WTC11 (cell line): Measurements from ENCODE around the gene LRRFIP1. TPM values are rescaled to one million over a fixed set of nuclear protein-coding genes. Genes with fewer than 3 reads are reported as not detected.
A peak's percentile ranks its signal among the peaks of the same experiment; 100 is the strongest.

Source experiments
- ATAC-seq: fragments of 200-7000 bp; cut with Tn5 transposase; 2 replicates; pipeline ENCODE4 v1.10.0; 2021; ENCODE audit warnings: mild to moderate bottlenecking, moderate library complexity
- CTCF ChIA-PET: fragments of 300-600 bp; sonication (Branson Sonifier 250); formaldehyde crosslinking; loops from one replicate; lab custom pipeline; 2021; ENCODE audit warnings: antibody characterized with exemption; lab: Charles Lee
- POLR2A ChIA-PET: fragments of 350-600 bp; sonication (Branson Sonifier 250); formaldehyde crosslinking; loops from one replicate; lab custom pipeline; 2021; ENCODE audit warnings: antibody characterized with exemption; lab: Charles Lee
- DNase-seq: peaks from one replicate; pipeline ENCODE4 v3.0.0; 2021; ENCODE audit warnings: low spot score
- H3K27ac Mint-ChIP-seq: 2 replicates; pipeline ENCODE4 v1.8.0; 2021; ENCODE audit warnings: mixed read lengths
- H3K27me3 Mint-ChIP-seq: 2 replicates; pipeline ENCODE4 v1.8.0; 2021; ENCODE audit warnings: low read depth, mild to moderate bottlenecking, moderate library complexity, mixed read lengths
- H3K36me3 Mint-ChIP-seq: 2 replicates; pipeline ENCODE4 v1.8.0; 2021; ENCODE audit warnings: mixed read lengths
- H3K4me1 Mint-ChIP-seq: 2 replicates; pipeline ENCODE4 v1.8.0; 2022; ENCODE audit warnings: mixed read lengths
- H3K4me3 Mint-ChIP-seq: 2 replicates; pipeline ENCODE4 v1.8.0; 2021; ENCODE audit warnings: mild to moderate bottlenecking, moderate library complexity, mixed read lengths
- H3K9me3 Mint-ChIP-seq: 2 replicates; pipeline ENCODE4 v1.8.0; 2021; ENCODE audit warnings: mixed read lengths
- AR ChIP-seq: fragments of 250-450 bp; sonication (Bioruptor Pico); IDR thresholded peaks from 2 replicates; pipeline ENCODE4 v1.9.0; 2021; ENCODE audit warnings: mild to moderate bottlenecking
- CREB1 ChIP-seq: sonication (generic); formaldehyde crosslinking; IDR thresholded peaks from 2 replicates; pipeline ENCODE4 v1.8.0; 2023; ENCODE audit warnings: mild to moderate bottlenecking, missing genetic modification reagents
- CTCF ChIP-seq: fragments of 200-600 bp; IDR thresholded peaks from 2 replicates; pipeline ENCODE4 v1.8.0; 2022; ENCODE audit warnings: antibody characterized with exemption
- FOXK1 ChIP-seq: sonication (generic); formaldehyde crosslinking; IDR thresholded peaks from 2 replicates; pipeline ENCODE4 v1.8.0; 2022; ENCODE audit warnings: mild to moderate bottlenecking, moderate library complexity, missing genetic modification reagents
- HMGXB4 ChIP-seq: sonication (generic); formaldehyde crosslinking; IDR thresholded peaks from 2 replicates; pipeline ENCODE4 v1.8.1; 2023; ENCODE audit warnings: mild to moderate bottlenecking, moderate library complexity, missing genetic modification reagents
- IRF1 ChIP-seq: sonication (generic); formaldehyde crosslinking; IDR thresholded peaks from 2 replicates; pipeline ENCODE4 v1.8.0; 2023; ENCODE audit warnings: missing genetic modification reagents
- JUN ChIP-seq: sonication (generic); formaldehyde crosslinking; IDR thresholded peaks from 2 replicates; pipeline ENCODE4 v1.8.0; 2023; ENCODE audit warnings: mild to moderate bottlenecking, missing genetic modification reagents
- NR1H2 ChIP-seq: sonication (generic); formaldehyde crosslinking; IDR thresholded peaks from 2 replicates; pipeline ENCODE4 v1.9.0; 2021; ENCODE audit warnings: mild to moderate bottlenecking, moderate library complexity, missing genetic modification reagents
- SMAD3 ChIP-seq: sonication (generic); formaldehyde crosslinking; IDR thresholded peaks from 2 replicates; pipeline ENCODE4 v1.8.0; 2022; ENCODE audit warnings: missing genetic modification reagents, mild to moderate bottlenecking, borderline replicate concordance
- TEAD4 ChIP-seq: sonication (generic); formaldehyde crosslinking; IDR thresholded peaks from 2 replicates; pipeline ENCODE4 v1.8.0; 2022; ENCODE audit warnings: mild to moderate bottlenecking, missing genetic modification reagents
- TP53 ChIP-seq: sonication (generic); formaldehyde crosslinking; IDR thresholded peaks from 2 replicates; pipeline ENCODE4 v1.8.1; 2023; ENCODE audit warnings: mild to moderate bottlenecking, missing genetic modification reagents
- USF1 ChIP-seq: sonication (generic); formaldehyde crosslinking; IDR thresholded peaks from 2 replicates; pipeline ENCODE4 v1.8.0; 2022; ENCODE audit warnings: mild to moderate bottlenecking, missing genetic modification reagents
- ZNF219 ChIP-seq: sonication (generic); formaldehyde crosslinking; IDR thresholded peaks from 2 replicates; pipeline ENCODE4 v1.8.0; 2023; ENCODE audit warnings: missing genetic modification reagents, mild to moderate bottlenecking, borderline replicate concordance
- ZNF425 ChIP-seq: fragments of 250-450 bp; sonication (Bioruptor Pico); conservative IDR thresholded peaks from 2 replicates; pipeline ENCODE4 v1.9.0; 2021; ENCODE audit warnings: mild to moderate bottlenecking
- ZNF671 ChIP-seq: fragments of 250-450 bp; sonication (Bioruptor Pico); IDR thresholded peaks from 2 replicates; pipeline ENCODE4 v1.8.0; 2021; ENCODE audit warnings: mild to moderate bottlenecking
- total RNA-seq: library from RNA; stranded (reverse); gene quantifications from 3 replicates; pipeline ENCODE4 v1.2.3, GENCODE V29; 2021

Gene LRRFIP1
- total RNA-seq, 1 experiment from 2014 or later: 88.4 TPM

GRCh38 chr2:237694415-237695194, 67.2 kb downstream of the LRRFIP1 start:
- H3K36me3 Mint-ChIP-seq: no peaks in the 10 kb centered on the region
- H3K27ac Mint-ChIP-seq: no peak overlapping the region
- H3K9me3 Mint-ChIP-seq: no peaks in the 10 kb centered on the region
- TF ChIP-seq HMGXB4 (no peak), USF1 (no peak), JUN (no peak), CREB1 (CRISPR knock-in tag) (no peak), NR1H2 (CRISPR knock-in tag) (no peak), TP53 (CRISPR knock-in tag) (no peak), FOXK1 (CRISPR knock-in tag) (no peak), CTCF (no peak), TEAD4 (no peak), AR (CRISPR knock-in tag) (no peak), ZNF671 (CRISPR knock-in tag) (no peak), ZNF219 (CRISPR knock-in tag) (no peak), SMAD3 (no peak), IRF1 (no peak), ZNF425 (CRISPR knock-in tag) (no peak)
- POLR2A ChIA-PET: interaction anchor here (1.4 kb wide), 1 partner anchor 8 kb away, joined by 3 read pairs; no protein-coding TSS in a partner anchor
- no peak for DNase-seq
- CTCF ChIA-PET: interaction anchor here (1.8 kb wide), 1 partner anchor 9 kb away, joined by 4 read pairs; no protein-coding TSS in a partner anchor
- ATAC-seq: no peak
- peak overlapping the region; percentile 75 for H3K4me3 Mint-ChIP-seq
- H3K27me3 Mint-ChIP-seq: no peaks in the 10 kb centered on the region
- peaks cover 77% of the 10 kb centered on the region for H3K4me1 Mint-ChIP-seq
